K562 (cell line): ENCODE data around the gene TRIM75.

ENCODE experiments used
- POLR2A ChIP-seq: fragments of 450-650 bp; conservative IDR thresholded peaks from 2 replicates; pipeline ENCODE4 v1.6.1; 2016
- SRSF1 ChIP-seq: fragments of 200-400 bp; formaldehyde crosslinking; IDR thresholded peaks from 2 replicates; pipeline ENCODE4 v1.6.1; 2017; ENCODE audit warnings: mild to moderate bottlenecking, low read depth, low read length, moderate library complexity
- ZFP36 ChIP-seq: fragments of 150-350 bp; IDR thresholded peaks from 2 replicates; pipeline ENCODE4 v1.6.1; 2018; ENCODE audit warnings: low read length, low read depth; ENCODE audit not compliant: partially characterized antibody
- ZFX ChIP-seq: sonication (generic); formaldehyde crosslinking; IDR thresholded peaks from 2 replicates; pipeline ENCODE4 v1.8.0; 2022; ENCODE audit warnings: mild to moderate bottlenecking, missing genetic modification reagents, moderate library complexity
- ZNF174 ChIP-seq: fragments of 250-450 bp; sonication (Bioruptor Pico); IDR thresholded peaks from 2 replicates; pipeline ENCODE4 v1.4.0; 2020; ENCODE audit warnings: mild to moderate bottlenecking

DNA sequence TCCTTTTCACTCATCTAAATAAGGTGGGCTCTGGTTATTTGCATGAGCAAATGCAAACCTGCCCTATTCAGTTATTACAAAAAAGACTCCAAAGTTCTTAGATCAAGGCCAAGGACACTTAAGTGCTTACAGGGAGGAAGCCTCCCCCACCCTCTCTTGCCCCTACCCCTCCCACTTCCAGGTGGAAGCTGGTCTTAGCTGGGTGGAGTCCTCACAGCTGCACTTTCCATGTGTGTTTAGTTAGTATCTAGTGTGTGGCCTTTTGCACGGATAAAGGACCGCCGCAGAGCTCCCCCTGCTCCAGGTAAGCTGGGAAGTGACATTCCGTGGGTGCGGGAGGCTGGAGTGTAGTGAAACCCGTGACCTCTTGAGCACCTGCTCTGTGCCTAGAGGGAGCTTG lies at the start of gene TRIM75:
- TF ChIP-seq SRSF1 = no peak
- no peak for TF ChIP-seq POLR2A
- TF ChIP-seq ZFX = no peak
- TF ChIP-seq ZNF174 (CRISPR knock-in tag) = no peak
- no peak for TF ChIP-seq ZFP36
